Measurements from ENCODE around the gene ERV3-1.
"Not testable (repeated sequence)": the region's sequence is repeated elsewhere in the genome, so short reads cannot be mapped to it uniquely, and the experiment has no call there.

ERV3-1 gene

GRCh38 chr7:65001291-65001814 lies 5.1 kb downstream of the ERV3-1 start:
- no peak for DNase-seq

GRCh38 chr7:64999165-65000004 lies 7.1 kb downstream of the ERV3-1 start:
- DNase-seq: no peak

- no peak for DNase-seq
Observed at GRCh38 chr7:64998865-64999164, 7.7 kb downstream of the ERV3-1 start.

DNA sequence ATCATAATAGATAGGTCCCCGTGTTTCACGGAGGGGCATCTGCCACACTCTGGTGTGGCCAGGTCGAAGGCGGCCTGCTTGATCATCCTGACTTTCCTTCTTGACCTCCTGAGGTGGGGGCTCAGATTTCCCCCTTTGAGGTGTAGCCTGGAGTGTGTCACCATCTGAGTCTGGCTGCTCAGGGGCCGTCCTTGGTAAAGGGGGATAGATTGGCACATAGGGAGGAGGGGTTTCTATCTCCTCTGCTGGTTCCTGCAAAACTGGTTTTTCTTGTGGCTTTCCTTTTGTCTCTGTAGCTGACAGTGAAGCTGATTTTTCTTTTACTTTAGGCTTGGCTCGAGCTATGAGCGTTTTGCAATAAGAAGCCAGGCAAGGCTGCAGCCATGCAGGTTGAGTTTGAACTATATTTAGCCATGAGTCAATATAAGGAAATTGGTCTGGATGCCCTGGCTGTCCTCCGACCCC lies 8.5 kb downstream of the ERV3-1 start:
- no peak for DNase-seq

GRCh38 chr7:64997164-64997908 lies 9.2 kb downstream of the ERV3-1 start:
- DNase-seq: no peak

GRCh38 chr7:64996305-64996704 lies 10.2 kb downstream of the ERV3-1 start:
- DNase-seq: no peak

DNA sequence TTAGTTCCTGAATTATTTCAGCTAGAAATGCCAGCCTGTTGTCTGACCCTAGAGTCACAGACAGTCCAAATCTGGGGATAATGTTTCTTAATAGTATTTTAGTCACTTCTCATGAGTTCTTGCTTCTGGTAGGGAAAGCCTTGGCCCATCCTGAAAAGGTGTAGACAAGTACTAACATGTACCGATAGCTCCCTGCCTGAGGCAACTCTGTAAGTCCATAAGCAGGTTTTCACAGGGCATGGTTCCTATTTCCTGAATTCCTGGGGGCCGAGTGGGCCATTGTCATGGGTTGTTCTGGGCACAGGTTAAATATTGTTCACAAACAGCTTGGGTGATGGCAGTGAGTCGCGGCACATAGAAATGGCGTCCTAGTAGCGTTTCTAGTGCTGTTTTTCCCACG lies 12.6 kb downstream of the ERV3-1 start:
- DNase-seq: no peak

- no peak for DNase-seq
Observed at GRCh38 chr7:64992971-64993370, 13.5 kb downstream of the ERV3-1 start.

- no peak for DNase-seq
Observed at GRCh38 chr7:64990936-64991335, 15.6 kb downstream of the ERV3-1 start, which contains the start of gene ZNF117. TSS of gene ZNF117 (minus strand) at chr7:64991036.

DNA sequence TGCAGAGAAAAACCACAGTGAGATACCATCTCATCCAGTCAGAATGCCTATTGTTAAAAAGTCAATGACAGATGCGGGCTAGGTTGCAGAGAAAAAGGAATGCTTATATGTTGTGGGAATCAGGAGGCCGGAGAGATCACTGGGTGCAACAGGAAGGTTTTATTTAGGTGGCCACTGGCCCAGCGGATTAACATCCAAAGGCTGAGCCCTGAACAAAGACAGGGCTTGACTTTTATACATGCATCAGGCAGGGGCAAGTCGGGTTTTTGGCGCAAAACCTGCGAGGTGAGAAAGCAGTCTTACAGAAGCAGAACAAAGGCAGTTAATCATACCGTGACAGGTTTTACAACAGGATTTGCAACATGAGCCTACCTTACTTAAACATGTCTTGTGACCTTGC lies 16.3 kb downstream of the ERV3-1 start:
- no peak for DNase-seq

DNA sequence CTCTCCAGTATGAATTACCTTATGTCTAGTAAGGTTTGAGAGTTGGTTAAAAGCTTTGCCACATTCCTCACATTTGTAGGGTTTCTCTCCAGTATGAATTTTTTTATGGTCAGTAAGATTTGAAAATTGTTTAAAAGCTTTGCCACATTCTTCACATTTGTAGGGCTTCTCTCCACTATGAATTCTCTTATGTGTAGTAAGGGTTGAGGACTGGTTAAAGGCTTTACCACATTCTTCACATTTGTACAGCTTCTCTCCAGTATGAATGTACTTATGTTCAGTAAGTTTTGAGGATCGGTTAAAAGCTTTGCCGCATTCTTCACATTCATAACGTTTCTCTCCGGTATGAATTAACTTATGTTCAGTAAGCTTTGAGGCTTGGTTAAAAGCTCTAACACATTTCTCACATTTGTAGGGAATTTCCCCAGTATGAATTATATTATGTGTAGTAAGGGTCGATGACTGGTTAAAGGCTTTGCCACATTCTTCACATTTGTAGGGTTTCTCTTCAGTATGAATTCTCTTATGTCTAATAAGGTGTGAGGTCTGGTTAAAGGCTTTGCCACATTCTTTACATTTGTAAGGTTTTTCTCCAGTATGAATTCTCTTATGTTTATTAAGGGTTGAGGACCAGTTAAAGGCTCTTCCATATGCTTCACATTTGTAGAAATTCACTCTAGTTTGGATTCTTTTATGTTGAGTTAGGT lies 27.8 kb downstream of the ERV3-1 start:
- no peak for DNase-seq

DNA sequence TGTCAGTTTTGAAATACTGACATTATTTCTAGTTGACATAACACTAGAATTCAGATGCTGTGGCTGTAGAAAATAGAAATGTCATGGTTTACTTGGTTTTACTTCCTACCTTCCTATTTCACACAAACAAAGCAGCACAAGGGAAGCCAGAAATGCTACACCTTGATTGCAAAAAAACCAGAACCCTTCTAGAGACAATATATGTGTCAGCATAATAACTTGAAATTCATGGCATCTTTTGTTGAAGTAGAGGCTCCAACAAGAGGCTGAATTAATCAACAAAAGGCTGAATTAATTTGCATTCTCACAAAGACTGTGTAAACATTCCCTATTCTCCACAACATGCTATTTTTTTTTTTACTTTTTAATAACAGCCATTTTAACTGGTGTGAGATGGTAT lies 40.9 kb downstream of the ERV3-1 start:
- no peak for DNase-seq

- DNase-seq: no peak
Observed at GRCh38 chr7:64959072-64959747, 47.3 kb downstream of the ERV3-1 start.

GRCh38 chr7:64951250-64951848 lies 55.1 kb downstream of the ERV3-1 start:
- no peak for DNase-seq

DNA sequence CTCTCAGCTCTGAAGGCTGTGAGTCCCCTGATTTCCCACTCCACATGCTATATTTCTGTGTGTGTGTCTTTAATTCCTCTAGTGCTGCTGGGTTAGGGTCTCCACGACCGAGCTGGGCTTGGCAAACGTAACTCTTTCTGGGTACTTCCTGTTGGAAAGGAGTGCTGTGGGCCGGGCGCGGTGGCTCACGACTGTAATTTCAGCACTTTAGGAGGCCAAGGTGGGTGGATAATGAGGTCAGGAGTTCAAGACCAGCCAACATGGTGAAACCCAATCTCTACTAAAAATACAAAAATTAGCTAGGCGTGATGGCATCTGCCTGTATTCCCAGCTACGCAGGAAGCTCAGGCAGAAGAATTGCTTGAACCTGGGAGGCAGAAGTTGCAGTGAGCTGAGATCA lies 55.8 kb downstream of the ERV3-1 start:
- not testable (repeated sequence) for DNase-seq

DNA sequence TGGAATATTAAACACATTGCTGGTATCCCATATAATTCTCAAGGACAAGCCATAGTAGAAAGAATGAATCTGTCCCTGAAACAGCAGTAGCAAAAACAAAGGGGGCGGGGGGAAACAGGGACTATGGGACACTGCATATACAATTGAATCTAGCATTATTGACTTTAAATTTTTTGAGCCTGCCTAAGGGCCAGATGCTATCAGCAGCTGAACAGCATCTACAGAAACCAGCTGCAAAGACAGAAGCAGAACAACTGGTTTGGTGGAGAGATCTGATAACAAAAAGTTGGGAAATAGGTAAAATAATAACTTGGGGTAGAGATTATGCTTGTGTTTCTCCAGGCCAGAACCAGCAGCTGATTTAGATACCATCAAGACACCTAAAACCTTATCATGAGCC lies 57.7 kb downstream of the ERV3-1 start:
- DNase-seq: not testable (repeated sequence)

GRCh38 chr7:64947252-64948000 lies 59.1 kb downstream of the ERV3-1 start:
- DNase-seq: no peak

- DNase-seq: no peak
Observed at GRCh38 chr7:64946772-64947171, 59.7 kb downstream of the ERV3-1 start.

DNA sequence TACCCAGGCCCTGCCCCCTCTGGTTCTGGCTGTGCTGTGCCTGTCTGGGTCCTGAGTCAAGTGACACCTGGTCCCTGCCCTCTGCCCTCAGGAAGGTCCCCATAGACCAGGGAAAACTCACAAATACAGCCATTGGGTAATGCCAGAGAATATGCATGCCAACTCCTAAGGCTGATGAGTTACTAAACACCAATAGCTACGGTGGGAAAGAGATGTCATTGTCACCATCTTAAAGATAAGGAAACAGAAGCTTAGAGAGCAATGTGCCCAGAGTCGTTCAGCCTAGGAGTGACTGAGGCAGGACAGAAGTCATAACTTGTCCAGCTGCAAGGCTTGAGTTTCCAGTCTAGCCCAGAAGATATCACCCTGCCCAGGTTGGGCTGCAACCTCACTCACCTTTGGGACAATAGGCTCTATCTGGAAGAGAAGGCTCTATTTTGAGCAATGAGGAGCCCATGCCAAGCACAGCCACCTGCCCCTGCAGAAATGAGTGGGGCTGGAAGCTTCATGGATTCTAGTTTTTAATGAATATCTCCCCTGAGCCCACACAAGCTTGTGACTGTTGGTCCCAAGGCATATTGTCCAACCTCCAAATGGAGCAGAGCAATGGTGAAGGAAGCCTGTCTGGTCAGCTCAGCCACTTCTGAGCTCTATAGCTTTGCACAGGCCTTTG lies 60.8 kb downstream of the ERV3-1 start:
- no peak for DNase-seq

DNA sequence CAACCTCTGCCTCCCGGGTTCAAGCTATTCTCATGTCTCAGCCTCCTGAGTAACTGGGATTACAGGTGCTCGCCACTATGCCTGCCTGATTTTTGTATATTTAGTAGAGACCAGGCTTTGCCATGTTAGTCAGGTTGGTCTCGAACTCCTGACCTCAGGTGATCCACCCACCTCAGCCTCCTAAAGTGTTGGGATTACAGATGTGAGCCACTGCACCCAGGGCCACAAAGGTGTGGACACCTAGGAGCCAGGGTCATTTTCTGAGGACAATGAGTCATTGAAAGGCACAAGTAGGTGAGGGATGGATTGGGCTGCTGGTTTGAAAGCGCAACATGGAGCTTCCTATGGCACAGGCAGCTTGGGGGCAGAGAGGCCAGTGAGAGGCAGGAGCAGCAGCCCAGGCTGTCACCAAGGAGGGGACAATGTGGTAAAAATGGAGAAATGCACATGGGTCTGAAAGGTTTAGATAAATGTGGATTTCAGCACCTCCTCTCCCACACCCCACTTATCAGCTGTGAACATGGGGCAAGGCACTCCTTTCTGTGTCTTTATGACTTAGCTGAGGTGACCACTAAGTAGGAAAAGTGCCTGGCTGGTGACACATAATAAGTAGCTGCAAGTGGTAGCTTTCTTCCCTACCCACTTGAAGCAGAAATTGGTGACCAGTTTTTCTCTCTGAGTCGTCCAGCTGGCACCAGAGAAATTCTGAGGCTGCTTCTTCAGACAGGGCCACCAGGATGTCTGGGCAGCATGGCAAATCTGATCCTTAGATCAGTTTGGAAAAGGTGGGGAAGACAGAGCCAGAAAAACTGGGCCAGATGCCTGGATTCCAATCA lies 61.6 kb downstream of the ERV3-1 start:
- DNase-seq: not testable (repeated sequence)

Measured in activated T-cell treated with anti-CD3 and anti-CD28 coated beads for 4 hours (primary cell).